ENCODE data around the gene CFAP299.
"Not testable (repeated sequence)": the region's sequence is repeated elsewhere in the genome, so short reads cannot be mapped to it uniquely, and the experiment has no call there.

Gene CFAP299

GRCh38 chr4:80732010-80732409 lies 396.5 kb downstream of the CFAP299 start:
- no peaks in the 10 kb centered on the region for H3K9me2 ChIP-seq (replicated peaks; ENCODE audit: insufficient read depth, low read length)
- no peaks in the 10 kb centered on the region for H3K79me2 ChIP-seq (ENCODE audit: low read length)
- TF ChIP-seq EZH2 (optimal IDR thresholded peaks at IDR 0.05; ENCODE audit: low read depth, low read length) (no peak), CTCF (IDR thresholded peaks at IDR 0.05; ENCODE audit: low read length) (no peak), EZH2phosphoT487 (IDR thresholded peaks at IDR 0.05; ENCODE audit: low read length) (no peak)
- H3K27ac ChIP-seq (ENCODE audit: low read length) = no peak overlapping the region
- H3K9me3 ChIP-seq (replicated peaks; ENCODE audit: insufficient read depth, low read length) = no peaks in the 10 kb centered on the region
- no peaks in the 10 kb centered on the region for H3K4me1 ChIP-seq (ENCODE audit: low read length)
- H4K20me1 ChIP-seq (ENCODE audit: insufficient read depth, low read length) = no peaks in the 10 kb centered on the region
- no peak overlapping the region for H3K4me2 ChIP-seq (ENCODE audit: low read depth, low read length)
- no peaks in the 10 kb centered on the region for H3K27me3 ChIP-seq (replicated peaks; ENCODE audit: insufficient read depth, low read length)
- no peaks in the 10 kb centered on the region for H3F3A ChIP-seq (ENCODE audit: insufficient read depth, low read length)
- no peak for DNase-seq
- H3K36me3 ChIP-seq (replicated peaks; ENCODE audit: insufficient read depth, low read length) = no peaks in the 10 kb centered on the region
- no peak overlapping the region for H2AFZ ChIP-seq (ENCODE audit: low read length)
- H3K9ac ChIP-seq (ENCODE audit: low read length) = no peak overlapping the region
- H3K4me3 ChIP-seq (ENCODE audit: low read length) = no peak overlapping the region

- H3F3A ChIP-seq (ENCODE audit: insufficient read depth, low read length) = no peaks in the 10 kb centered on the region
- TF ChIP-seq EZH2phosphoT487 (IDR thresholded peaks at IDR 0.05; ENCODE audit: low read length) (no peak), CTCF (IDR thresholded peaks at IDR 0.05; ENCODE audit: low read length) (no peak), EZH2 (optimal IDR thresholded peaks at IDR 0.05; ENCODE audit: low read depth, low read length) (no peak)
- no peak overlapping the region for H3K9ac ChIP-seq (ENCODE audit: low read length)
- H3K4me1 ChIP-seq (ENCODE audit: low read length) = no peaks in the 10 kb centered on the region
- no peaks in the 10 kb centered on the region for H3K27me3 ChIP-seq (replicated peaks; ENCODE audit: insufficient read depth, low read length)
- H3K9me2 ChIP-seq (replicated peaks; ENCODE audit: insufficient read depth, low read length) = no peaks in the 10 kb centered on the region
- no peaks in the 10 kb centered on the region for H3K79me2 ChIP-seq (ENCODE audit: low read length)
- no peaks in the 10 kb centered on the region for H3K9me3 ChIP-seq (replicated peaks; ENCODE audit: insufficient read depth, low read length)
- no peak overlapping the region for H3K27ac ChIP-seq (ENCODE audit: low read length)
- no peak overlapping the region for H3K4me2 ChIP-seq (ENCODE audit: low read depth, low read length)
- no peak overlapping the region for H2AFZ ChIP-seq (ENCODE audit: low read length)
- no peak overlapping the region for H3K4me3 ChIP-seq (ENCODE audit: low read length)
- no peaks in the 10 kb centered on the region for H3K36me3 ChIP-seq (replicated peaks; ENCODE audit: insufficient read depth, low read length)
- H4K20me1 ChIP-seq (ENCODE audit: insufficient read depth, low read length) = no peaks in the 10 kb centered on the region
- DNase-seq = no peak
Observed at GRCh38 chr4:80740375-80740774, 404.8 kb downstream of the CFAP299 start.

- not testable (repeated sequence) for DNase-seq; H3K4me2 ChIP-seq (ENCODE audit: low read depth, low read length); H3K9me3 ChIP-seq (replicated peaks; ENCODE audit: insufficient read depth, low read length); H3K9me2 ChIP-seq (replicated peaks; ENCODE audit: insufficient read depth, low read length); H3K27me3 ChIP-seq (replicated peaks; ENCODE audit: insufficient read depth, low read length); H4K20me1 ChIP-seq (ENCODE audit: insufficient read depth, low read length); H3K4me1 ChIP-seq (ENCODE audit: low read length); H3K36me3 ChIP-seq (replicated peaks; ENCODE audit: insufficient read depth, low read length); H3K4me3 ChIP-seq (ENCODE audit: low read length); H3K9ac ChIP-seq (ENCODE audit: low read length); H3K27ac ChIP-seq (ENCODE audit: low read length); H3K79me2 ChIP-seq (ENCODE audit: low read length); H2AFZ ChIP-seq (ENCODE audit: low read length); H3F3A ChIP-seq (ENCODE audit: insufficient read depth, low read length)
Observed at GRCh38 chr4:80749558-80749957, 414.0 kb downstream of the CFAP299 start.

GRCh38 chr4:80751200-80751599 lies 415.7 kb downstream of the CFAP299 start:
- Histone ChIP-seq H2AFZ (ENCODE audit: low read length) (no peak overlapping the region), H3K9ac (ENCODE audit: low read length) (no peak overlapping the region), H3K79me2 (ENCODE audit: low read length) (no peaks in the 10 kb centered on the region), H3K4me3 (ENCODE audit: low read length) (no peak overlapping the region), H3K27me3 (replicated peaks; ENCODE audit: insufficient read depth, low read length) (no peaks in the 10 kb centered on the region), H4K20me1 (ENCODE audit: insufficient read depth, low read length) (no peaks in the 10 kb centered on the region), H3K27ac (ENCODE audit: low read length) (no peak overlapping the region), H3K4me2 (ENCODE audit: low read depth, low read length) (no peak overlapping the region), H3K9me3 (replicated peaks; ENCODE audit: insufficient read depth, low read length) (no peaks in the 10 kb centered on the region), H3K36me3 (replicated peaks; ENCODE audit: insufficient read depth, low read length) (no peaks in the 10 kb centered on the region), H3F3A (ENCODE audit: insufficient read depth, low read length) (no peaks in the 10 kb centered on the region), H3K9me2 (replicated peaks; ENCODE audit: insufficient read depth, low read length) (no peaks in the 10 kb centered on the region), H3K4me1 (ENCODE audit: low read length) (no peaks in the 10 kb centered on the region)
- no peak for DNase-seq
- no peak for TF ChIP-seq EZH2 (optimal IDR thresholded peaks at IDR 0.05; ENCODE audit: low read depth, low read length)
- no peak for TF ChIP-seq EZH2phosphoT487 (IDR thresholded peaks at IDR 0.05; ENCODE audit: low read length)
- no peak for TF ChIP-seq CTCF (IDR thresholded peaks at IDR 0.05; ENCODE audit: low read length)

All from MM.1S (cell line).